Vagina (tissue), 2 donors: ENCODE data around the gene SRRM1. TPM values are rescaled to one million over a fixed set of nuclear protein-coding genes. Genes with fewer than 3 reads are reported as not detected.

Experiments used
- DNase-seq, 2 donors: peaks; one replicate each; pipeline ENCODE4 v3.0.0-alpha.2; 2017; ENCODE audit errors: extremely low spot score in 2 of 2
- H3K27ac ChIP-seq: fragments of 200-600 bp; sonication (generic); one replicate; pipeline ENCODE4 v1.5.1; 2019
- H3K27me3 ChIP-seq: fragments of 200-600 bp; sonication (generic); one replicate; pipeline ENCODE4 v1.5.1; 2019
- H3K36me3 ChIP-seq, 2 donors: fragments of 200-600 bp; sonication (generic); one replicate each; pipeline ENCODE4 v1.5.1; 2017 to 2019
- H3K4me1 ChIP-seq: fragments of 200-600 bp; sonication (generic); one replicate; pipeline ENCODE4 v1.5.1; 2019
- H3K4me3 ChIP-seq, 2 donors: fragments of 200-600 bp; sonication (generic); 1 replicate in 1 of 2; 2 replicates in 1 of 2; pipeline ENCODE4 v1.5.1; 2016 to 2019
- H3K9me3 ChIP-seq: fragments of 200-600 bp; sonication (generic); one replicate; pipeline ENCODE4 v1.5.1; 2019
- POLR2A ChIP-seq, 2 donors: fragments of 450-650 bp; IDR thresholded peaks; one replicate each; pipeline ENCODE4 v1.6.1; 2017; ENCODE audit warnings: antibody characterized with exemption in 2 of 2, mild to moderate bottlenecking in 2 of 2, moderate library complexity in 2 of 2
- POLR2AphosphoS5 ChIP-seq, 2 donors: sonication (generic); formaldehyde crosslinking; IDR thresholded peaks; one replicate each; pipeline ENCODE4 v1.9.0; 2017; ENCODE audit warnings: antibody characterized with exemption in 2 of 2, mild to moderate bottlenecking in 2 of 2, low read depth in 1 of 2; ENCODE audit not compliant: insufficient read depth in 1 of 2
- intact Hi-C: fragments of 100-400 bp; cut with DNase I; formaldehyde crosslinking; loops from one replicate; pipeline ENCODE4 v1.15.1; 2023
- total RNA-seq: library from RNA; depleted of rRNA; stranded (reverse); fragments of >200 nt; gene quantifications from one replicate; pipeline ENCODE4 v1.2.3, GENCODE V29; 2016
- TF ChIP-seq, protein P1 (sequence below), 3 experiments: fragments of 450-650 bp in 2 of 3; fragments of 200-600 bp in 1 of 3; sonication (generic) in 1 of 3; IDR thresholded peaks; one replicate each; pipeline ENCODE4 v1.5.1; 2017 to 2019; ENCODE audit warnings: antibody characterized with exemption in 3 of 3, mild to moderate bottlenecking in 2 of 3, moderate library complexity in 2 of 3

SRRM1 gene
- total RNA-seq, 1 donor from 2014 or later: 93.1 TPM

DNA sequence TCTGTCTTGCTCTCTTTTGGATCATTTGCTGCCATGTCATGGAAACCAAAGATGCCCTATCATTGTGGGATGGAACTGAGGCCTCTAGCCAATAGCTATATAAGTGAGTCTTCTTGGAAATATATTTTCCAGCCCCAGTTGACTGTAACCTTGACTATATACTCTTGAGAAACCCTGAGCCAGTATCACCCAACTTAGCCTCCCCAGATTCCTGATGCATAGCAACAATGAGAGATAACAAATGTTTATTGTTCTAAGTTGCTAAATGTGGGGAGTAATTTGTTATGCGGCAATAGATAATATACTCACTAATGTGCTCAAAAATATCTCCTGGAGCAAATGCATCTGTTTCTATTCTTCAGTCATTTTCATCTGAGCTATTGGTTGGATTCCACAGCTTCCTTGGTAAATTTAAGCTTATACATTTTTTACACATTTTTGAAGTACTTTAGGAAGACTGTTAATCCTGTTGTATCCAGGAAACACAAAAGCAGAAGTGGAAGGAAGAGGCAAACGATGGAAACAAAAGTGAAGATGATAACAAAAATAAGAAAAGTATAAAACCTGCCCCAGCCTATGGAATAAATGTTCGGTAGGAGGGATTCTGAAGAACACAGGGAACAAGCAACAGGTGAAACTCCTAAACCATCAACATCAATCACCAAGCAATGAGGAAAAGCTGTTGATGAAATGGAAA is 6.3 kb upstream of the SRRM1 start:
- TF ChIP-seq POLR2AphosphoS5 (IDR thresholded peaks at IDR 0.05; ENCODE audit: insufficient read depth in 1 of 2, low read depth in 1 of 2) (no peak), POLR2A (IDR thresholded peaks at IDR 0.05) (no peak)
- TF ChIP-seq, protein P1, sequence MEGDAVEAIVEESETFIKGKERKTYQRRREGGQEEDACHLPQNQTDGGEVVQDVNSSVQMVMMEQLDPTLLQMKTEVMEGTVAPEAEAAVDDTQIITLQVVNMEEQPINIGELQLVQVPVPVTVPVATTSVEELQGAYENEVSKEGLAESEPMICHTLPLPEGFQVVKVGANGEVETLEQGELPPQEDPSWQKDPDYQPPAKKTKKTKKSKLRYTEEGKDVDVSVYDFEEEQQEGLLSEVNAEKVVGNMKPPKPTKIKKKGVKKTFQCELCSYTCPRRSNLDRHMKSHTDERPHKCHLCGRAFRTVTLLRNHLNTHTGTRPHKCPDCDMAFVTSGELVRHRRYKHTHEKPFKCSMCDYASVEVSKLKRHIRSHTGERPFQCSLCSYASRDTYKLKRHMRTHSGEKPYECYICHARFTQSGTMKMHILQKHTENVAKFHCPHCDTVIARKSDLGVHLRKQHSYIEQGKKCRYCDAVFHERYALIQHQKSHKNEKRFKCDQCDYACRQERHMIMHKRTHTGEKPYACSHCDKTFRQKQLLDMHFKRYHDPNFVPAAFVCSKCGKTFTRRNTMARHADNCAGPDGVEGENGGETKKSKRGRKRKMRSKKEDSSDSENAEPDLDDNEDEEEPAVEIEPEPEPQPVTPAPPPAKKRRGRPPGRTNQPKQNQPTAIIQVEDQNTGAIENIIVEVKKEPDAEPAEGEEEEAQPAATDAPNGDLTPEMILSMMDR (IDR thresholded peaks at IDR 0.05): no peak
- no peak for DNase-seq
- Histone ChIP-seq H3K27me3 (no peaks in the 10 kb centered on the region), H3K27ac (no peak overlapping the region), H3K36me3 (no peaks in the 10 kb centered on the region), H3K9me3 (no peaks in the 10 kb centered on the region), H3K4me1 (peaks cover 8% of the 10 kb centered on the region), H3K4me3 (no peak overlapping the region)
- intact Hi-C loops: loop anchor here (10.0 kb wide), 1 partner anchor 442 kb away; no protein-coding TSS in a partner anchor

DNA sequence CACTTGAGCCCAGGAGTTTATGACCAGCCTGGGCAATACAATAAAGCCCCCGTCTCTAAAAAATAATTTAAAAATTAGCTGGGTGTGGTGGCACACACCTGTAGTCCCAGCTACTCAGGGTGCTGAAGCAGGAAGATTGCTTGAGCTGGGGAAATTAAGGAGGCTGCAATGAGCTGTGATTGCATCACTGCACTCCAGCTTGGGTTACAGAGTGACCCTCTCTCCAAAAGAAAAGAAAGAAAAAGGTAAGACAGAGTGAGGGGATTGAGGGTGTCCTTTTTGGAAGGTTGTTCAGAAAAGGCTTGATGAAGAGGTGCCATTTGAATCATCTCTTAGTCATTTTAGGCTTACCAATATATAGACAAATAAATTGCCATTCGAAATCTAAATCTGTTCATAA is 4.0 kb upstream of the SRRM1 start:
- TF ChIP-seq, protein P1 (IDR thresholded peaks at IDR 0.05): no peak
- no peak for TF ChIP-seq POLR2A (IDR thresholded peaks at IDR 0.05)
- no peak for TF ChIP-seq POLR2AphosphoS5 (IDR thresholded peaks at IDR 0.05; ENCODE audit: insufficient read depth in 1 of 2, low read depth in 1 of 2)
- Histone ChIP-seq H3K36me3 (no peaks in the 10 kb centered on the region), H3K27me3 (no peaks in the 10 kb centered on the region), H3K4me3 (no peak overlapping the region), H3K27ac (no peak overlapping the region), H3K4me1 (peaks cover 16% of the 10 kb centered on the region), H3K9me3 (no peaks in the 10 kb centered on the region)
- no peak for DNase-seq
- intact Hi-C loops: loop anchor here (10.0 kb wide), 1 partner anchor 444 kb away; no protein-coding TSS in a partner anchor

DNA sequence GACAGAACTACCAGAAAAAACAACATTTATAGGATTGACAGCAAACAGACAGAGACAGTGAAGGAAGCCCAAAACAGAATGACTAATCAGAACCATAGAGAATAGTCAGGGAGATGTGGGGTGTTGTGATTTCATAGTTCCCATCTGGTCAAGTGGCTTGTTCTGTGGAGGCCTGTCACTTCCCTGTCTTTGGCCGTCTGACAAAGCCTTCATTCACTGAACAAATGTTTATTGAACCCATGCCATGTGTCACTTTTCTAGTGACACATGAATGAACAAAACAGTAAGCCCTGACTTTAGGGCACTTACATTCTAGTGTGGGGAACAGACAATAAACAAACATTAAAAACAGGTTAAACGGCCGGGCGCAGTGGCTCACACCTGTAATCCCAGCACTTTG is 3.2 kb upstream of the SRRM1 start:
- H3K36me3 ChIP-seq: no peaks in the 10 kb centered on the region
- no peak overlapping the region for H3K27ac ChIP-seq
- H3K4me1 ChIP-seq: peaks cover 24% of the 10 kb centered on the region
- intact Hi-C loops: loop anchor here (10.0 kb wide), 1 partner anchor 445 kb away; no protein-coding TSS in a partner anchor
- TF ChIP-seq POLR2AphosphoS5 (IDR thresholded peaks at IDR 0.05; ENCODE audit: insufficient read depth in 1 of 2, low read depth in 1 of 2): peak in 1 of 2 donors; percentile 8
- TF ChIP-seq, protein P1 (IDR thresholded peaks at IDR 0.05): no peak
- TF ChIP-seq POLR2A (IDR thresholded peaks at IDR 0.05): no peak
- H3K27me3 ChIP-seq: no peaks in the 10 kb centered on the region
- DNase-seq: no peak
- H3K4me3 ChIP-seq: no peak overlapping the region
- no peaks in the 10 kb centered on the region for H3K9me3 ChIP-seq

DNA sequence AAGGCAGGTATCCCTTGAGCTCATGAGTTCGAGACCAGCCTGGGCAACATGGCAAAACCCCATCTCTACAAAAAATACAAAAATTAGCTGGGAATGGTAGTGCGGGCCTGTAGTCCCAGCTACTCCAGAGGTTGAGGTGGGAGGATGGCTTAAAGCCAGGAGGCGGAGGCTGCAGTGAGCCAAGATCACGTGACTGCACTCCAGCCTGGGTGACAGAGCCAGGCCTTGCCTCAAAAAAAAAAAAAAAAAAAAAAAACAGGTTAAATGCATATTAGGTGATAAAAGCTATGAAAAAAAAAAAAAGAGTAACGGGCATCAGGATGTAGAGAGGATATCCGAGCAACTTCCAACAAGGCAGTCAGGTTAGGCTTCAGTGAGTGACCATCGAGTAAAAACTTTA is 2.8 kb upstream of the SRRM1 start:
- intact Hi-C loops: no loop called here
- DNase-seq: no peak

More for the DNA sequence above, 2.8 kb upstream of the SRRM1 start:
- Histone ChIP-seq H3K9me3 (no peaks in the 10 kb centered on the region), H3K27ac (no peak overlapping the region), H3K27me3 (no peaks in the 10 kb centered on the region), H3K4me3 (no peak overlapping the region), H3K4me1 (peaks cover 28% of the 10 kb centered on the region), H3K36me3 (no peaks in the 10 kb centered on the region)
- TF ChIP-seq POLR2A (IDR thresholded peaks at IDR 0.05): no peak
- no peak for TF ChIP-seq POLR2AphosphoS5 (IDR thresholded peaks at IDR 0.05; ENCODE audit: insufficient read depth in 1 of 2, low read depth in 1 of 2)
- TF ChIP-seq, protein P1 (IDR thresholded peaks at IDR 0.05): no peak
